Measurements from ENCODE around the gene TCF12.

The TCF12 gene

GRCh38 chr15:57165992-57166391 lies 247.5 kb downstream of the TCF12 start:
- no peak for DNase-seq (ENCODE audit: extremely low read depth, low read depth)
- no peak for TF ChIP-seq CTCF (IDR thresholded peaks at IDR 0.05; ENCODE audit: low read depth, low read length)

- TF ChIP-seq CTCF (IDR thresholded peaks at IDR 0.05; ENCODE audit: low read depth, low read length), result no peak
- no peak for DNase-seq (ENCODE audit: extremely low read depth, low read depth)
Observed at GRCh38 chr15:57167821-57168395, 249.5 kb downstream of the TCF12 start.

- no peak for TF ChIP-seq CTCF (IDR thresholded peaks at IDR 0.05; ENCODE audit: low read depth, low read length)
- no peak for DNase-seq (ENCODE audit: extremely low read depth, low read depth)
Observed at GRCh38 chr15:57169643-57170042, 251.2 kb downstream of the TCF12 start.

- DNase-seq (ENCODE audit: extremely low read depth, low read depth), result no peak
- TF ChIP-seq CTCF (IDR thresholded peaks at IDR 0.05; ENCODE audit: low read depth, low read length), result no peak
Observed at GRCh38 chr15:57171426-57171825, 253.0 kb downstream of the TCF12 start.

- no peak for TF ChIP-seq CTCF (IDR thresholded peaks at IDR 0.05; ENCODE audit: low read depth, low read length)
- no peak for DNase-seq (ENCODE audit: extremely low read depth, low read depth)
Observed at GRCh38 chr15:57172925-57173324, 254.5 kb downstream of the TCF12 start.

- no peak for TF ChIP-seq CTCF (IDR thresholded peaks at IDR 0.05; ENCODE audit: low read depth, low read length)
Observed at GRCh38 chr15:57183041-57183440, 264.6 kb downstream of the TCF12 start.

GRCh38 chr15:57183614-57184344 lies 265.3 kb downstream of the TCF12 start:
- no peak for DNase-seq (ENCODE audit: extremely low read depth, low read depth)
- TF ChIP-seq CTCF (IDR thresholded peaks at IDR 0.05; ENCODE audit: low read depth, low read length), result no peak

More at GRCh38 chr15:57183041-57183440, 264.6 kb downstream of the TCF12 start:
- no peak for DNase-seq (ENCODE audit: extremely low read depth, low read depth)

All from AG09319 (cell line).